MV-4-11 (cell line): ENCODE measurements around the gene THSD1.
"Not testable (repeated sequence)": the region's sequence is repeated elsewhere in the genome, so short reads cannot be mapped to it uniquely, and the experiment has no call there.

Source experiments
- DNase-seq: peaks from one replicate; lab custom pipeline; 2025; lab: John Stamatoyannopoulos, UW

The THSD1 gene

DNA sequence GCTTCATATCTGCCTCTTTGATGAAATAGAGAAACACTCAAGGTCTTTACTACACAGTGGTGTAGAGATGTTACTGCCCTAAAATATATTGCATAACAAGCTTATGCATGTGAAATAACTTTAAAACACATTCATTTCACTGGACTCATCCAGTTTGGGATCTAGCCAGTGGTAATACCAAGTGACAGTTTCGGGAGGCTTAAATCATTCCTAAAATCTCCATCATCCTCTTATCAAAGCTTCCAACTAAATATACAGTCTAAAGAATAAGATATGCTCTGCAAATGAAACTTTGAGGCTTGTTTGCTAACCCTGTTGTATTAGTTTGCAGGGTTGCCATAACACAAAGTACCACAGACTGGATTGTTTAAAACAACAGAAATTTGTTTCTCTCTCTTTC, 52.8 kb downstream of the THSD1 start:
- no peak for DNase-seq

DNA sequence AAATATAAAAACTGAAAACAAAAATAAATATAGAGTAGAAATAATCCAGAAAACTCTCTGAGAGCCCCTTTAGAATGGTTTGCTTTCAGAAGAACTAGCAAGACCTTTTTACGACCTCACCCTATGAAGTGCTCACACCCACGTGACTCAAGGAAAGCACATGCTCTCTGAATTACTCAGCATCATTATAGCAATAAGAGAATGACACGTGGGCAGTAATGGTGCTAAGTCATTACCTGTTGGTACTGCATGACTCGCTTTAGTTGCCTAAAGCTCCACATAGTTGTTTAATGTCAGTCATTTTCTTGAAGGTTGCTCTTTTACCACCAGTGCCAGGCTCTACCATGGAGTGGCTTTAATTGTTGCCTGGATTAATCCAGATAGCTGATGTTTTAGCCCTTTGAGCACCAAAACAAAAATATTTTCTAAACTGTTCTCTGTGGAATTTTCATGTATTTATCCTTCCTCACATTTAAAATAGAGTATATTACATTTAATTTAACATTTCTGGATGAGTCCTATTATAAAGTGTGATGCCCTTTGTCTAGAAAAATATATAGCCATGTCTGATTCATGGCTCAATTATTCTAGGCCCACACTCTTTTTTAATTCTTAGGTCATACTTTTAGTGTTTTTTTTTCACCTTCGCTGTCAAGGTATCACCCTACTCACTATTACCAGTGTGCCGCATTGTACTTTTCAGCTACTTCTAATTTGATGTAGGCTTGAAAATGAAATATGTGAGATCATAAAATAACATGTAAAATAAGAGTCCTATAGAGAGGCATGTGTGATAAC, 56.8 kb downstream of the THSD1 start:
- no peak for DNase-seq

DNA sequence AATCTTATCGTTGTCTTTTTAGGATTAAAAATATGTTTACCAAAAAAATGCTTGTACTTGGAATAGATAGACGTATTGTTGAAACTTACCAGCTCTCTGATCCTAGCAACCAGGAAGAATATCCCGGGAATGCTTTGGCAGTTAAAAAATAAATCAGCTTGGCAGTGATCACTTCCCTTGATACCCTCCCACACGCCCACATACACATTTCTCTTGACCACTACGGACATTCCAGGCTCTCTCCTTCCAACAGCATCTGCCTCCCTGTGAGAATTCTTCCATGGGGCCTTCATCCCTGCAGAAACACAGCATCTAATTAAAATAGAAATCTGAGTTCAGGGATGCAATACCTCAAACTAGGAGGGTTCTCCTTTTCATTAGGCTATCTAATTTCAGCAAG, 57.9 kb downstream of the THSD1 start:
- DNase-seq, result no peak

GRCh38 chr13:52345631-52346251, 60.2 kb downstream of the THSD1 start:
- DNase-seq, result no peak

GRCh38 chr13:52345048-52345447, 60.9 kb downstream of the THSD1 start:
- no peak for DNase-seq

DNA sequence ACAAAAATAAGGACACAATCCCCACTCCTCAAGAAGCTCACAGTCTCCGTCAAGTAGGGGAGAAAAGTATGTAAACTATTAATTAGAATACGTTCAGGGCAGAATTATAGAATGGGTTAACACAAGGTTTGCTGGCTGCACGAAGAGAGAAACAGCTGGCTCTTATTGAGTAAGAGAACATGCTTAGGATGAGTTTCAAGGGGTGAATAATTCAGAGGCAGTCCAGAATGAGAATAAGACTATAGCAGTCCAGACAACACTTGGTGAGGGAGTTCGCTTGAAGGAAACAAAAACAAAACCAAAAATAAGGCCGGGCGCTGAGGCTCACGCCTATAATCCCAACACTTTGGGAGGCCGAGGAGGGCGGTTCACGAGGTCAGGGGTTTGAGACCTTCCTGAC, 61.9 kb downstream of the THSD1 start:
- DNase-seq, result no peak

GRCh38 chr13:52342203-52342602, 63.8 kb downstream of the THSD1 start:
- DNase-seq, result not testable (repeated sequence)

GRCh38 chr13:52337828-52338455, 68.0 kb downstream of the THSD1 start:
- DNase-seq, result not testable (repeated sequence)

- DNase-seq, result not testable (repeated sequence)
Measured at GRCh38 chr13:52334107-52334506, 71.9 kb downstream of the THSD1 start.

DNA sequence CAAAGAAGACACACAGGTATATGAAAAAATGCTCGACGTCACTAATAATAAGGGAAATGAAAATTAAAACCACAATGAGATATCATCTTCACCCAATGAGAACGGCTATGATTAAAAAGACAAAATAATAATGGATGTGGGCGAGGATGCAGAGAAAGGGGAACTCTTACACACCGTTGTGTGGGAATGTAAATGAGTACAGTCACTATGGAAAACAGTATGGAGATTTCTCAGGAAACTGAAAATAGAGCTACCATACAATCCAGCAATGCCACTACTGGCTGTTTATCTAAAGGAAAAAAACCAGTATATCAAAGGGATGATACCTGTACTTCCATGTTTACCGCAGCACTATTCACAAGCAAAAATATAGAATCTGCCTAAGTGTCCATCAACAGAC, 74.1 kb downstream of the THSD1 start:
- not testable (repeated sequence) for DNase-seq
